KMS-11 (cell line): Measurements from ENCODE around the gene ALG3.

ENCODE experiments used
- H2AFZ ChIP-seq: fragments of 200-600 bp; sonication (generic); 2 replicates; pipeline ENCODE4 v1.6.1; 2016; ENCODE audit warnings: antibody characterized with exemption, mixed run types, low read depth
- H3K27ac ChIP-seq: fragments of 200-600 bp; sonication (generic); 2 replicates; pipeline ENCODE4 v1.6.1; 2016; ENCODE audit warnings: mild to moderate bottlenecking, mixed run types
- H3K27me3 ChIP-seq: fragments of 200-600 bp; sonication (generic); 2 replicates; pipeline ENCODE4 v1.6.1; 2017; ENCODE audit warnings: mild to moderate bottlenecking, low read depth, mixed run types, moderate library complexity; ENCODE audit not compliant: insufficient read depth
- H3K36me3 ChIP-seq: fragments of 200-600 bp; sonication (generic); 2 replicates; pipeline ENCODE4 v1.6.1; 2017; ENCODE audit warnings: mild to moderate bottlenecking, mixed run types; ENCODE audit not compliant: insufficient read depth
- H3K4me1 ChIP-seq: fragments of 200-600 bp; sonication (generic); 2 replicates; pipeline ENCODE4 v1.6.1; 2016; ENCODE audit warnings: mild to moderate bottlenecking, low read depth, mixed run types; ENCODE audit not compliant: poor library complexity, severe bottlenecking
- H3K4me2 ChIP-seq: fragments of 200-600 bp; sonication (generic); 2 replicates; pipeline ENCODE4 v1.7.0; 2016; ENCODE audit warnings: mild to moderate bottlenecking, mixed run types
- H3K4me3 ChIP-seq: fragments of 200-600 bp; sonication (generic); IDR thresholded peaks from 2 replicates; pipeline ENCODE4 v1.6.1; 2017; ENCODE audit warnings: low read depth, low read length, mixed read lengths; ENCODE audit not compliant: insufficient read depth
- H3K79me2 ChIP-seq: fragments of 200-600 bp; sonication (generic); 2 replicates; pipeline ENCODE4 v1.6.1; 2016; ENCODE audit warnings: low read depth, mixed run types; ENCODE audit not compliant: insufficient read depth
- H3K9ac ChIP-seq: fragments of 200-600 bp; sonication (generic); 2 replicates; pipeline ENCODE4 v1.6.1; 2016; ENCODE audit warnings: mild to moderate bottlenecking, mixed run types
- H4K20me1 ChIP-seq: fragments of 200-600 bp; sonication (generic); 2 replicates; pipeline ENCODE4 v1.6.1; 2016; ENCODE audit warnings: mild to moderate bottlenecking, mixed run types; ENCODE audit not compliant: insufficient read depth
- CTCF ChIP-seq: fragments of 200-600 bp; sonication (generic); conservative IDR thresholded peaks from 2 replicates; pipeline ENCODE4 v1.6.1; 2017; ENCODE audit warnings: low read depth, mild to moderate bottlenecking, antibody characterized with exemption, low read length, moderate library complexity, mixed read lengths

Gene ALG3

DNA sequence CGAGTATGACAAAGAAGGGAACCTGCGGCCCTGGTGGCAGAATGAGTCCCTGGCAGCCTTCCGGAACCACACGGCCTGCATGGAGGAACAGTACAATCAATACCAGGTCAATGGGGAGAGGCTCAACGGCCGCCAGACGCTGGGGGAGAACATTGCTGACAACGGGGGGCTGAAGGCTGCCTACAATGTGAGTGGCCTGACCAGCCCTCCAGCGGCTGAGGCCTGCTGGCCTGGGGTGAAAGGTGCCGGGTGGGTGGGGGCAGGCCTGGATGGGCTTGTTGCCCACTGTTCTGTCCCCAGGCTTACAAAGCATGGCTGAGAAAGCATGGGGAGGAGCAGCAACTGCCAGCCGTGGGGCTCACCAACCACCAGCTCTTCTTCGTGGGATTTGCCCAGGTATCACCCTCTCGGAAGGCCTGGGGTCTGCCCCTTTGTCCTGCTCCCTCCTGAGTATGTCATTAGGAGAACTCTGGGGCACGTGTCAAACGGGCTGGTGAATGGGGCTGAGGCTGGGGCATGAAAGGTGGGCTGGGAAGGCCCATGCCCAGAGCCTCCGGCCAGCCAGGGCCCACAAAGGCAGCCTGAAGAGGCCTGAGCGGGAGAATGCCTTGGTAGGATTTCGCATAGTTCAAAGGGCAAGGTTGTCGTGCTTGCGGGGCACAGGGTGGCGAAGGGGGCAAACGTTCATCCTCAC lies 42.4 kb upstream of the ALG3 start:
- Histone ChIP-seq H3K4me3 (no peak overlapping the region), H3K27ac (no peak overlapping the region), H2AFZ (no peak overlapping the region), H3K36me3 (no peaks in the 10 kb centered on the region), H3K79me2 (no peaks in the 10 kb centered on the region), H4K20me1 (no peaks in the 10 kb centered on the region), H3K27me3 (no peaks in the 10 kb centered on the region; the same call in 1 of the 2 replicates), H3K4me1 (no peaks in the 10 kb centered on the region), H3K9ac (no peak overlapping the region), H3K4me2 (no peak overlapping the region)
- no peak for TF ChIP-seq CTCF

DNA sequence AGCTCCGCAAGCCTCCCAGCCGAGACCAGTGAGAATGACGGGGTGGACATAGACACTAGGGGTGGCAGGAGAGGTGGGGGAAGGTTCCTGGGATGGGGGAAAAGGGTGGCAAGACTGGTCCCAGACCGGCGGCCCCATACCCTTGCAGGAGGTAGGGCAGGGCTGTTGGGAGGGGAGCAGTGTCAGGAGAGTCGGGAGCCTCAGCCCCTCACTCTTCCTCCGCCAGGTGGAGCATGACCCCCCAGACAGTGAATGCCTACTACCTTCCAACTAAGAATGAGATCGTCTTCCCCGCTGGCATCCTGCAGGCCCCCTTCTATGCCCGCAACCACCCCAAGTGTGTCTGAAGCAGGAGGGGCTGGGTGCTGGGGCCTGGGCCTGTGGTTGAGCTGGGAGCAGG lies 41.6 kb upstream of the ALG3 start:
- no peak for TF ChIP-seq CTCF
- Histone ChIP-seq H3K4me2 (no peak overlapping the region), H3K9ac (no peak overlapping the region), H3K36me3 (no peaks in the 10 kb centered on the region), H4K20me1 (no peaks in the 10 kb centered on the region), H3K4me3 (no peak overlapping the region), H3K4me1 (no peaks in the 10 kb centered on the region), H3K79me2 (no peaks in the 10 kb centered on the region), H3K27ac (no peak overlapping the region), H3K27me3 (no peaks in the 10 kb centered on the region; the same call in 1 of the 2 replicates), H2AFZ (no peak overlapping the region)

DNA sequence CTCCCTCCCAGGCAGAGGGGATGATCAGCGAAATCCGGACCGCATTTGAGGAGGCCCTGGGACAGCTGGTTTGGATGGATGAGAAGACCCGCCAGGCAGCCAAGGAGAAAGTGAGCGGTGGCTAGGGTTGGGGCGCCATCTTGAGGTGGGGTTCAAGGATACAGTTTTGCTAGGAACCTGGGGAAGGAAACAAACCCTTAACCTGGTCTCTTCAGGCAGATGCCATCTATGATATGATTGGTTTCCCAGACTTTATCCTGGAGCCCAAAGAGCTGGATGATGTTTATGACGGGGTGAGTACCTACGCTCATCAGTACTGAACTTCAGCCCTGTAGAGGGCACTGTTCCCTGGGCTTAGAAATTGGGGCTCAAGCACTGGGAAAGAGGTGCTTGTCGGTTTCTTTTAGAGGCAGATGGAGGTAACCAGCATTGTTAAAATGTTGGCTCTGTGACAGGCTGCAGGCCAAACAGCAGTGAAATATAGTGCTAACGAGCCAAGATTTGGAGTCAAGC lies 40.7 kb upstream of the ALG3 start:
- Histone ChIP-seq H3K27me3 (no peaks in the 10 kb centered on the region; the same call in 1 of the 2 replicates), H3K79me2 (no peaks in the 10 kb centered on the region), H4K20me1 (no peaks in the 10 kb centered on the region), H3K9ac (no peak overlapping the region), H3K36me3 (no peaks in the 10 kb centered on the region), H3K4me3 (no peak overlapping the region), H2AFZ (peak overlapping the region; percentile 18; the same call in 1 of the 2 replicates), H3K4me1 (no peaks in the 10 kb centered on the region), H3K4me2 (no peak overlapping the region), H3K27ac (no peak overlapping the region)
- TF ChIP-seq CTCF: peak; percentile 89

DNA sequence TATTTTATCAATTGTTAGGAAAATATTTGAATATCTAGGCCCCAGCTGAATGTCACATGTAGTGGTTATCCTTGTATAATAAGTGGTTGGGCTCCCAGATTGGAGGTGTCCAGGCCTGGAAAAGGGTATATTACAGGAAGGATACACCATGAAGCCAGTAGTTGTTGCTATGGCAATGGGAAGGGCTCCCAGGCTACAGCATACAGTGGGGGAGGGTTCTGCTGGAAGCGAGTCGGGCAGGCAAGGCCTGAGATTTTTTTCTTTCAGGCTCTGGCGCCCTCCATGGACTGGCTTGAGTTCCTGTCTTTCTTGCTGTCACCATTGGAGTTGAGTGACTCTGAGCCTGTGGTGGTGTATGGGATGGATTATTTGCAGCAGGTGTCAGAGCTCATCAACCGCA lies 35.9 kb upstream of the ALG3 start:
- Histone ChIP-seq H3K79me2 (no peaks in the 10 kb centered on the region), H3K4me3 (no peak overlapping the region), H3K9ac (no peak overlapping the region), H4K20me1 (no peaks in the 10 kb centered on the region), H3K4me2 (no peak overlapping the region), H3K27ac (no peak overlapping the region), H3K36me3 (no peaks in the 10 kb centered on the region), H2AFZ (no peak overlapping the region), H3K4me1 (no peaks in the 10 kb centered on the region), H3K27me3 (no peaks in the 10 kb centered on the region; the same call in 1 of the 2 replicates)
- TF ChIP-seq CTCF: peak; percentile 42; the same call in 1 of the 2 replicates
